ENCODE measurements around the gene DYRK1A.

- no peak for TF ChIP-seq CTCF (IDR thresholded peaks at IDR 0.05)
- TF ChIP-seq POLR2A (IDR thresholded peaks at IDR 0.05) = no peak
Measured at GRCh38 chr21:37520801-37521200, 154.2 kb downstream of the DYRK1A start.

Measured in heart left ventricle (tissue), 13 donors.